ENCODE data around the gene HAPSTR1.
A peak's percentile ranks its signal among the peaks of the same experiment; 100 is the strongest.
"Not testable (repeated sequence)": the region's sequence is repeated elsewhere in the genome, so short reads cannot be mapped to it uniquely, and the experiment has no call there.

The HAPSTR1 gene

DNA sequence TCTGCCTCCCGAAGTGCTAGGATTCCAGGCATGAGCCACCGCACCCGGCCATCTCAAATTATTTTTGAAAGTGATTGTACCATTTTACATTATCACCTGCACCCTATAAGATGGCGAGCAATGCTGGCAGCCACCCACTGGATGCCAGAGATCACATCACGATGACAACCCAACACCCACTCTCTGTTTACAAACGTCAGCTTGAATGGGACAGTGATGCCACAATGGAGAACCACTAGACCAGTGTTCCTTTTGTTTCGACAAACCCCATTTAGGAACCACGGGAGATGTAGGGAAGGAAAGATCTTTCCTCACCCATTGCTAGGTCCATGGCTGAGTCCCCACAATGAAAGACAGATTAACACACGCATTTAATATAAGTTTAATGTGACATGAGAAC is 20.1 kb upstream of the HAPSTR1 start:
- no peak for DNase-seq

DNA sequence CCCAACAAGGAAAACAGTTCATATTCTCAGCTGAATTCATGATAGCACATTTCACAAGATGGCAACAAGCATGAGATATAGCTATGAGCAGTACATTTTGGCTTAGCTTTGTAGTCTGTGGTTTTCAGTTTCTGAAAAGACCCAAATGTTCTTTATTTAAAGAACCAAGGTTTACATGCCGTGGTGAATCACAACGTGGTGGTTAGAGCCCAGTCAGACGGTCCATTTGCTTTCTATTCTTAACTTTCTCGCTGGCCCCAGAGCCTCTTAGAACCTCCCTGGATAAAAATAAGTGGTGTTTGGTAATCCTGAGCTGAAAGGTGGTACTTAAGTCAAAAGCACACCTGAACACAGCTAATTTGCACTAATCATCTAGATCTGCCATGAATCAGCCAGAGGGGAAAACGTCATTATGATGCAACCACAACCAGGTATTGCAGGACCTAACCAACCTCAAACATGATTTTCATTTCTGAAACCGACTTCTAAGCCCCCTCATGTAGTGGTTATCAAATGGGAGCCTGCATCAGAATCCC is 18.6 kb upstream of the HAPSTR1 start:
- DNase-seq: no peak

GRCh38 chr16:9075299-9076071 is 16.0 kb upstream of the HAPSTR1 start:
- no peak for DNase-seq

- peak in 1 of 51 donors; percentile 8 for DNase-seq
Observed at GRCh38 chr16:9077091-9077809, 14.2 kb upstream of the HAPSTR1 start.

- DNase-seq: not testable (repeated sequence)
Observed at GRCh38 chr16:9078467-9079429, 12.7 kb upstream of the HAPSTR1 start.

GRCh38 chr16:9079430-9079812 is 12.0 kb upstream of the HAPSTR1 start:
- no peak for DNase-seq

- no peak for DNase-seq
Observed at GRCh38 chr16:9081158-9081557, 10.3 kb upstream of the HAPSTR1 start.

DNA sequence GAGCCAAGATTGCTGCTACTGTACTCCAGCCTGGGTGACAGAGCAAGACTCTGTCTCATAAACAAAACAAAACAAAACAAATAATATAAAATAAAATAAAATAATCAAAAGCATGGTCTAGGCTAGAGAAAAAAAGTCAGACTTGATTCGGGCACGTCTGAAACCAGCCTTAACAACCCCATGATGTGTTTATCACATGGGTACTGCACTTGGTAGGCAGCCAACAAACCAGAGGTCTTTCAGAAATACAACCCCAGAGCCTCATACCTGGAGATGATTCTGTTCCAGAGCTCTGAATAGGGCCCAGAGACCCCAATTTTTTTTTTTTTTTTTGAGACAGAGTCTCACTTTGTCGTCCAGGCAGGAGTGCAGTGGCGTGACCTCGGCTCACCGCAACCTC is 9.6 kb upstream of the HAPSTR1 start:
- DNase-seq: no peak

DNA sequence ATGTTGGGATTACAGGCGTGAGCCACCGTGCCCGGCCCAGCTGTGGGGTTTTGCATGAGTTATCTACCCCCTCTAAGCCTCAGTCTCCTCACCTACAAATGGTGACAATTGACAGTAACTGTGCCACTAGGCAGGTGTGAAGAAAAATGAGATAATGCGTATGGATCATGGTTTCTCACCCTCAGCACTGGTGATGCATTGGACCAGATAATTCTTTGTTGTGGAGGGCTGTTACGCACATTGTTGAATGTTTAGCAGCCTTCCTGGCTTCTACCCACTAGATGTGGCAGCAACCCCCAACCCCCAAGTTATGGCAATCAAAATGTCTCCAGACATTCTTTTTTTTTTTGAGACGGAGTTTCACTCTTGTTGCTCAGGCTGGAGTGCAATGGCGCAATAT is 9.0 kb upstream of the HAPSTR1 start:
- DNase-seq: no peak

- DNase-seq: not testable (repeated sequence)
Observed at GRCh38 chr16:9087733-9088132, 3.7 kb upstream of the HAPSTR1 start.

DNA sequence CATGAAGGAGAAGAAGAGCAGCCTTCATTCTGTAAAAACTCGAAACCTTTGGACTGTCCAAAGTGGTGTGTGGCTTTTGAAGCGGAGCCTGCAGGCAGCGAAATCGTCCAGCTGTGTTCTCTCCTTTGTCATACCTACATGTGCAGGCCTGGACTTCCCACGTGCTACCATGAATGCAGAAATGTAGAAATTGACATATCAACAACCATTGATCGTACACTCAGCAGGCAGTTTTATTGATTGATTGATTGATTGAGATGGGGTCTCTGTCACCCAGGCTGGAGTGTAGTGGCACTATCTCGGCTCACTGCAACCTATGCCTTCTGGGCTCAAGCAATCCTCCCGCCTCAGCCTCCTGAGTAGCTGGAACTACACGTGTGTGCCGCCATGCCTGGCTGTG is 2.6 kb upstream of the HAPSTR1 start:
- no peak for DNase-seq

GRCh38 chr16:9089660-9090059 is 1.8 kb upstream of the HAPSTR1 start:
- DNase-seq: no peak

GRCh38 chr16:9090101-9090959 is 1.1 kb upstream of the HAPSTR1 start:
- DNase-seq: peak in 34 of 51 donors; percentile 1 to 55 (median 41)

DNA sequence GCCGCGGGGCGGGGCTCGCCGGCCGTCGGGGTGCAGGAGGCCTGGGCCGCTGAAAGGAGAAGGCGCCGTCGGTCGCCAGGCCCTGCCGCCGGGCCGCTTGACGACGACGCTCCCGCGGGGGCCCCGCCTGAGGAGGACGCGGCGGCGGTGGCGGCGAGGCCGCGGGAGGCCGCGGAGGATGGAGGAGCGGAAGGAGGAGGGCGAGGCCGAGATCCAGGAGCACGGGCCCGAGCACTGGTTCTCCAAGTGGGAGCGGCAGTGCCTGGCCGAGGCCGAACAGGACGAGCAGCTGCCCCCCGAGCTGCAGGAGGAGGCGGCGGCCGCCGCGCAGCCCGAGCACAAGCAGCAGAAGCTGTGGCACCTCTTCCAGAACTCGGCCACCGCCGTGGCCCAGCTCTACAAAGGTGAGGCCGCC is 430 bp downstream of the HAPSTR1 start:
- DNase-seq: peak in 26 of 51 donors; percentile 6 to 67 (median 42)

- DNase-seq: peak in 36 of 51 donors; percentile 8 to 65 (median 38)
Observed at GRCh38 chr16:9092282-9092977, 986 bp downstream of the HAPSTR1 start.

DNA sequence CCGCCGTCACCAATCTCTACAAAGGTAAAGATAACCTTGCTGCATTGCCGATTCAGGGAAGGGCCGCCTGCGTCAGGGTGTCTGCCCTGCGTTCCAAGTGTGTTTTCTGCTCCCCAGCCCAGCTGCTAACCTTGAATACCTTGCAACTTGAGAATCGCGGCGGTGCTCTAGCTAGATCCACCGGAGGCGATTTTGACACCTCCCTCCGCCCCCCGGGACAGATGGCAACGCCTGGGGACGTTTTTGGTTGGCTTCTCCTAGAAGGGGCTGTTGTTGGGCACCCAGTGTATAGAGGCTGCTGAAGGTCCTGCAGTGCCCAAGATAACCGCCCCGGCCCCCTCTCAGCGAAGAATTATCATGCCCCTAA is 1.5 kb downstream of the HAPSTR1 start:
- peak in 13 of 51 donors; percentile 4 to 42 (median 12) for DNase-seq

GRCh38 chr16:9094011-9094846 is 2.8 kb downstream of the HAPSTR1 start:
- DNase-seq: no peak

DNA sequence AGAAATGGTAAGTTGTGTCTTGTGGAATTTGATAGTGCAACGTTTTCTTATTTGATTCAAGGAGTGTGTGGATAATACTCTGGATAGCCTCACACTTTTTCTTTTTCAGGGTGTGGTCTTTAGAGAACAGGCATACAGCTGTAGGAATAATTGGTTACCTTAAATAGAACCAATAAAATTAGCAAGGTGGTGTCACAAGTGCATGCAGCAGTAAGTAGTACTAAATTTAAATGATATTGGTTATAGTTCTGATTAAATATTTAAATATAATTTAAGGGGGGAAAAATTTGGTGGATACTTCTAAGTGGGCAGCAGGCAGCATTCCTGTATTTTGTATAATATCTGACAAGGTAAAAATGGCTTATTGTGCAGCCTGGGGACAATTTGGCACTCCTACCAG is 3.7 kb downstream of the HAPSTR1 start:
- DNase-seq: no peak

Data from hypothalamus (tissue), 51 donors.